Left colon (tissue), 2 donors: ENCODE measurements around the gene PLCB3. TPM values are rescaled to one million over a fixed set of nuclear protein-coding genes. Genes with fewer than 3 reads are reported as not detected.
A peak's percentile ranks its signal among the peaks of the same experiment; 100 is the strongest.

Source experiments
- ATAC-seq: fragments of 200-7000 bp; cut with Tn5 transposase; one replicate; pipeline ENCODE4 v1.9.1; 2020; ENCODE audit warnings: mild to moderate bottlenecking, moderate library complexity
- DNase-seq, 2 donors: peaks; one replicate each; pipeline ENCODE4 v3.0.0-alpha.2; 2020
- intact Hi-C, 2 donors: fragments of 100-400 bp; cut with DNase I in 1 of 2; cut with micrococcal nuclease in 1 of 2; formaldehyde crosslinking; loops; one replicate each; pipeline versions ENCODE4 v1.11.2 to v1.14.0; 2022; cut with DNase I, micrococcal nuclease
- total RNA-seq, 2 donors: library from RNA; stranded (reverse); fragmentation: NEBNext Ultra II Directional; extraction: Animal tissue kit (Norgen Biotek cat#: 25700); gene quantifications; one replicate each; pipeline ENCODE4 v1.2.1, GENCODE V29; 2021
- donor health status: DM: no; HTN: no; CAD: no.
- donor health status: DM: yes; HTN: yes; CAD: no.

The PLCB3 gene
- total RNA-seq, 2 donors from 2014 or later = 69.9 to 92.2 TPM

DNA sequence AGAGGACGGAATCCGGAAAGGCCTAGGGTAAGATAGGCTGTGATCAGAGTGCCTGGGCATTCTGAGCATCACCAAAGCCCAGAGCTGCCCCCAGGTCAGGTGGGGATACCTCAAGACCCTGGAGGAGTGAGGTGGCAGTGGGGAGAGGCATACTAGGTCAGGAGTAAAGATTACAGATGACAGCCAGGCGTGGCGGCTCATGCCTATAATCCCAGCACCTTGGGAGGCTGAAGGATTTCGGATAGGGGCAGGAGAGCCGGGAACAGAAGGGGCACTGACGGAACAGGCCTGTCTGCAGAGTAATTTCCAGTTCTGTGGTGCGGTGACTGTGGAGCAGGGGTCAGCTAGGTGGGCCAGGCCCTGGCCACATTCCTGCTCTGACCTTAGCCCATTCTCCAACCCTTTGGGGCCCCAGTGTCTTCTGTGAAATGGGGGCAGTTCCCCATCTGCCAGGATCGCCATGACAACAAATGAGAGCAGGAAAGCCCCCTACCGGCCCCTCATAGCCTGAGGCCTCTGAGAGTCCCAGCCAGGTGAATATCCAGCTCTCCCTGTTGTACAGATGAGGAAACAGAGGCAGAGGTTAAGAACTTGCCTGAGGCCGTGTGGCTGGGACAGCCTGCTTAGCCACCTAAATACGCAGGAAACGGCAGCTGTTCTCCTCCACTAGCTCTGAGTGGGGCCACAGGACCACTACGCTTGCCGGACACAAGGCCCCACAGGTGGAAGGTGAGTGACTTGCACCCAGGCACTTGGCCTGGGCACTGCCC is 23.9 kb downstream of the PLCB3 start:
- intact Hi-C loops = no loop called here
- ATAC-seq = no peak

DNA sequence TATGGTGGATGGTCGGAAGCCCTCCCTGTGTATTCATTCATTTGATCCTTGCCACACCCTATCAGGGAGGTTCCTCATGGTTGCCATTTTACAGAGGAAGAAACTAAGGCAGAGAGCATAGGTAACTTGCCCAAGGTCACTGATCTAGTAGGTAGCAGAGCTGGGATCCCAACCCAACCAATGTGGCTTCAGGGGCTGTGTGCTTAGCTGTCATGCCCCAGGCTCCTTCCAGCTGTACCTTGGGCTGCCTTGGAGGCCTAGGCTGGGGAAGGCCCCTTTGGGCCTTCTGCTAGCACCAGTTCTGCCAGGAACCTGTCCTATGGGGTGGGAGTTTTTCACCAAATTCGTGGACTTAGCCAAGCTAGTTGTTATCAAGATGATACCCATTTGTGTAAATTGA is 24.5 kb downstream of the PLCB3 start:
- ATAC-seq (no peak), DNase-seq (no peak)
- intact Hi-C loops = no loop called here

More for the DNA sequence above, 23.9 kb downstream of the PLCB3 start:
- no peak for DNase-seq

DNA sequence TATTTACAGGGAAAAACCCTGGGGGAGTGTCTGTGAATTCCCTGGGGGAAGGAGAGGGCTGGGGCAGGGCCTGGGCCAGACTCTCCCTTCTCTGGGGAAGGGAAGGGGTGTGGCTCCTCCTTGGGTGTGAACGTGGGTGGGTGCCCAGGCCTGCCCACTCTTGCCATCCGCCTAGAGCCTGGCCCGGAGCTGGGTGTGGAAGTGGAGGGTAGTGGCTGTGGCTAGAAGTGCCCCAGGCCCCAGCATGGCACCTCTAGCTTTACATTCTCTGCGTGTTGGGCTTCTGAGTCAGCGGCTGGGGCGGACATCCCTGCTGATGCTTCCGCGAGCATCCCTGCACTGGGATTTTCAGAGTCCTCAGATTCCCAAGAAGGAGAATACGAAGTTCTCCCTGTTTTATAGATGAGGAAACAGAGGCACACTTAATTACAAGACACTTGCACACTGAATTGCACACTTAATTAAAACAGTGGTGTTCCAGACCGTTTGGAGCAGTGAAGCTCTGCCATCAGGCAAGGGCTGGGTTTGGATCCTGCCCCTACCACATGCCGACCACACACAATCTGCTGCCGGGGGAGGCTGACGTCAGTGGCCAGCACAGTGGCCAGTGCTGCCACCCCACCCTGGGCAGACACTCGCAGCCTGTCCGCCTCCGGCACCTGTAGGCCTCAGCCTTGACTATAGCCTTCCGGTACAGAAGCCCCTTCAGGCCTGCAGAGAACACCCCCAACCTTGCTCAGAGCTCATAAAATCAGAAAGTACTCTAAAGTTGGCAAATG is 25.5 kb downstream of the PLCB3 start:
- intact Hi-C loops = no loop called here
- peak; percentile 76 to 85 for DNase-seq
- peak; percentile 79 for ATAC-seq

DNA sequence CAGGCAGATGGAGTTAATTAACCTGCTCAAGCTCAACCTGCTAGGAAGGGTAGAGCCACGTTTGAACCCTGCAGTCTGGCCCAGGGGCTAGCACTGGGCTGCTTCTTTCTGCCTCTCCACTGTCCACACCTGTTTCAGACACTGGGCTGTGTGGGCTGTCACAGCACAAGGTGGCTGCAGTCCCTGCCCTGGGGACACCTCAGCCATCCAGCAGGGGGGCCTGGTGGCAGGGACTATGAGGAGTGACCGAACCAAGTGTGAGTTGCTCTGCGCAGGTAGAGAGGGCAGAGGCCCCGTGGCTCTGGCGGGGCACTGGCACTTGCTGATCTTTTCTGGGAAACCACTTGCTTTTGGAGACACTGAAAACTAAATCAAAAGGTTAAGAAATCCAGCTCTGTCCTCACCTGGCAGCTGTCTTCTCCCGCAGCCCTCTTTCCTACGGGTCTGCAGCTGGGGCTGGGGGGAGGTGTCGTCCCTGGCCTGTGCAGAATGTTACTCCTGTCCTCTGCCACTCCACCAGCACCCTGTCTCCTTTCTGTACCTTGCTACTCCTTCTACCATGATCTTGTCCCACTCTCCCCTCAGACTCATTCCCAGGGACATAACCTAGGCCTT is 27.4 kb downstream of the PLCB3 start:
- ATAC-seq (no peak), DNase-seq (no peak)
- intact Hi-C loops = no loop called here

DNA sequence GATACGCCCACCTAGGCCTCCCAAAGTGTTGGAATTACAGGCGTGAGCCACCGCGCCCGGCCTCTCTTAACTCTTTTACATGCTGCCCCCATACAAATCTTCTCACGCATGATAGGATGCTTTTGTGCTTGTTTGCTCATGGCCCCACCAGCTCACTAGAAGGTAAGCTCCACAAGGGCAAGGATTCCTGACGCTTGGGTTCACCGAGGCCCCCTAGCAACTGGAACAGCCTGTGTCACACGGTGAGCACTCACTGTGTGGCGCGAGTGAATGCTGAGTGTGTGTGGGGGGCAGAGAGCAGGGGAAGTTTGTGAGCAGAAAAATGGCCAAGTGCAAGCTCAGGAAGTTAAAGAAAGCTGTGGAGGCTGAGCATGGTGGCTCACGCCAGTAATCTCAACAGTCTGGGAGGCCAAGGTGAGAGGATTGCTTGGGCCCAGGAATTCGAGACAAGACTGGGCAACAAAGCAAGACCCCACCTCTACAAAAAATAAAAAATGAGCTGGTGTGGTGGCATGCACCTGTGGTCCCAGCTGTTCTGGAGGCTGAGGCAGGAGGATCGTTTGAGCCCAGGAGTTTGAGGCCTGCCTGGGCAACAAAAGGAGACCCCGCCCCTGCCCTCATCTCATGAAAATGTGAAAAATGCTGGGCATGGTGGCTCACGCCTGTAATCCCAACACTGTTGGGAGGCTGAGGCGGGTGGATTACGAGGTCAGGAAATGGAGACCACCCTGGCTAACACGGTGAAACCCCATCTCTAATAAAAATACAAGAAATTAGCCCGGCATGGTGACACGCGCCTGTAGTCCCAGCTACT is 30.8 kb downstream of the PLCB3 start:
- ATAC-seq (no peak), DNase-seq (no peak)
- intact Hi-C loops = loop anchor here in 1 of 2 donors (10.0 kb wide), 1 partner anchor 77 kb away; the partner anchor contains the start of gene FERMT3

DNA sequence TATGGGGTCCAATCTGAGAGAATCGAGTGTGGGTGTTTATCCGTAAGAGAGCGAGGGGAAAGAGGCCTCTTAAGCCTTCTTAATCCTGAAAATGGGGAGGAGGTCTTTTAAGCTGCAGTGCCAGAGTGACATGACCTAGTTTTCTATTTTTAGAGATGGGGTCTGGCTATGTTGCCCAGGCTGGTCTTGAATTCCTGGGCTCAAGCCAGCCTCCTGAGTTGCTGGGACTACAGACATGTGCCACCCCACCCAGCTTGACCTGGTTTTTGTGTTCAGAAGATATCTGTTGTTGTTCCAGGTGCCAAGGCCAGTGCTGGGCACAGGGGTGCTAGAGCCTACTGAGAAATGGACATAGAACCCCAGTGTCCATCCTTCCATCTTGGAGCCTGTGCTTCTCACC is 31.8 kb downstream of the PLCB3 start:
- DNase-seq (no peak), ATAC-seq (no peak)
- intact Hi-C loops = loop anchor here in 1 of 2 donors (10.0 kb wide), 1 partner anchor 78 kb away; the partner anchor contains the start of gene FERMT3

DNA sequence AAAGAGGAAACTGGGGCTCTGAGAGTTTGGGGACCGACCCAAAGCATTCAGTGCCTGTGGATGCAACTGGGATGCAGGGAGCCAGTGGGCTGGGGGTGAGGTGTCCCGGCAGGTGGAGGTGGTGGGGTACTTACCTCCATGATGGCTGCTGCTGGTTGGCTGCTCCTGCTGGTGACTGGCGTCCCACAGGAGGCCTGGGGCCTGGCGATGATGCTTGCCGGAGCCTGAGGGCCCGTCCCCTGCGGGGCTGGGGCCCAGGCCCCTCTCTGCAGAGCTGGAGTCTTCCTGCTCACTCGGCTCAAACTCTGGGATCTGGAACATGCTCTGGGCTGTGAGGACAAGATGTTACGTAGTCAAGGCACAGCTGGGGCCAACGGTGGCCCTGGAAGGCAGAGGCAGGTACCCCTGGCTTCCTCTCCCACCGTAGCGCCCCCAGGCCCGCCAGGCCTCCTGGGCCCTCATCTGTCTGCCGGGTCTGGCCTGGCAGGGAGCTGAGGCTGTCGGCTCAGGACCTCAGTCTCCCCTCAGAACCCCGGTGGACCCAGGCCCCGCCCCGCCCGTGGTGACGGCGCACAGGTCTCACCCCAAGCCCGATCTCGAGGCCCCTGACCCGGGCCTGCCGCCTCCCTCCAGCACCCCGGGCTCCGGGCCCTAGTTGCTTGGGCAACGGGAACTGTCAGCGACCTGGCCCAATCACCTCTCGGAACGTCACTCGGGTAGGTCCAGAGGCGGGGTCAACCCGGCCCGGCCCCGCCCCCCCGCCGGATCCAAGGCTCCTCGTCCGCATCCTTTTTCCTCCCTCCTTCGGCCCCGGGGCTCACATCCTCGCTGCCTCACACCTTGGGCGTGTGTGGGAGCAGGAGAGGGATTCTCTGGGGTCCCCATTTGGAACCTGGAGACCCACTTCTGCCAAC is 33.0 kb downstream of the PLCB3 start, which contains the start of gene BAD:
Gene BAD, minus strand, starts transcription at position 618 of the 914 bp plus-strand sequence. Its CDS starts 297 bp downstream, at position 321.
- peak; percentile 96 for DNase-seq
- peak; percentile 85 for ATAC-seq
- intact Hi-C loops = loop anchor here in 1 of 2 donors (10.0 kb wide), 1 partner anchor 80 kb away; the partner anchor contains the start of gene FERMT3

DNA sequence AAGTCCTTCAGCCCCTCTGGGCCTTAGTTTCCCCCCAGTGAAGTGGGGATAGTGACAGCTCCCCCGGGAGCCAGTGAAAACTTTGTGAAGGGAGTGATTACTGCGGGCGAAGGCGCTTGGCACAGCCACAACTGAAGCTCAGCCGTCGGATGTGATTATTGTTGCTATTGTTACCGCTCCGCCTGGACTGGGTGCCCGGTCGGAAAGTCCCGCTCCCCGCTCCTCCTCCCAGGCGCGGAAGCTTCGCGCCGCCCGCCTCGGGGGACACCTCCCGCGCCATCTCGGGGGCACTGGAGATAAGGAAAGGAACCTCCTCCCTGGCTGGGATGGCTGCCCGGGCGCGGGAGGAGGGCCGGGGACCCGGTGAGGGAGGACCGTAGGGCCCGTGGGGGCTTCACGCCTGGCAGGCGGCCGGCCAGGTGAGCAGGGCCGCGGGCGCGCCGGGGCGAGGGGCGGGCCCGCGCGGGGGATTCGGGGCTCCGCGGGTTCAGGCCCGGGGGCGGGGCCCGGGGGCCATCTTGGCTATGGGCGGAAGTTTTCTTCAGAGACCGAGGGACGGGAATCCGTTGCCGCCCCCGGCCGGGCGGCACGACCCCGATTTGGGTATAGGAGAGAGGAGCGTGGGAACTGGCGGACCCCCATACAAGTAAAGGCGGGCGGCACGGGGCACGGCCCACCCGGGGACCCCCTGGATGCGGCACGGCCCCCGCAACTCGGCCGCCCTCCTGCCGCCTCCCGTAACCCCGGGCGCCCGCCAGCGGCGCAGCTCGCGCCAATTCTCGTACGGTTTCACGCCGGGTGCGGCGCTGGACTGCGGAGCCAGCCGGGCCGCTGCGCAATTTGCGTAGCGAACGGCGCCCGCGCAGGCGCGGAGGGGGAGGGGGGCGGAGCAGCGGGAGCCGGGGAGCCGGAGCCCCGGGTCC is 33.9 kb downstream of the PLCB3 start, which contains the start of gene GPR137:
Gene GPR137, plus strand, starts transcription at position 887 of the 923 bp plus-strand sequence. CDS start 677 bp downstream, outside the sequence.
- ATAC-seq (peak; percentile 68), DNase-seq (peak; percentile 86 to 90)
- intact Hi-C loops = loop anchor here in 1 of 2 donors (10.0 kb wide), 1 partner anchor 80 kb away; the partner anchor contains the start of gene FERMT3

DNA sequence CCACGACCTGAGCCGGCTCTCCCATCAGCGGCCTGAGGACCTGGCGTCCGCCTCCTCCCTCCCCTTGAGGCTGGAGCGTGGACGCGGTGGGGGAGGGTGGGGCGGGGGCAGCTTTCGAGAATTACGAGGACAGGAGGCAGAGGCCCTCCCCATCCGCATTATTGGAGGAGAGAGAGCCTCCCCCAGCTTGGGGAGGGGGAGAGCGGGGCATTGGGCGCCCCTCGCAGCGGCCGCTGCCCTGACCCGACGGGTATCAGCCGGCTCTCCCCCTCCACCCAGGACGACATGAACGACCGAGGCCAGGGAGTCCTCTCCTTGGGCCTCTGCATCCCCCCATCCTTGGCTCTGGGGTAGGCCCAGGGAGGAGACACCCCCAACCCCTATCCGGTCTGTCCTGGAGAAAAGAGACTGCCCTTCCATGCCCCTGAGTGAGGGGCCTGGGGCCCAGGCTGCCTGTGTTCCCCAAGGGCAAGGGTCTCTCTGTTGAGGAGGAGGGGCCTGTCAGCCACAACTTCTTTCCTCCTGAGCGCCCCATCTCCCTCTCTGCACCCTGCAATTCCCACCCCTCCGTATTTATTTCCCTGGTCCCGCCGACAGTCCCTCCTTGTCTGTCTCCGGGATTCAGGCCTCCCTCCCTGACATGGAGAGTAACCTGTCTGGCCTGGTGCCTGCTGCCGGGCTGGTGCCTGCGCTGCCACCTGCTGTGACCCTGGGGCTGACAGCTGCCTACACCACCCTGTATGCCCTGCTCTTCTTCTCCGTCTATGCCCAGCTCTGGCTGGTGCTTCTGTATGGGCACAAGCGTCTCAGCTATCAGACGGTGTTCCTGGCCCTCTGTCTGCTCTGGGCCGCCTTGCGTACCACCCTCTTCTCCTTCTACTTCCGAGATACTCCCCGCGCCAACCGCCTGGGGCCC is 34.8 kb downstream of the PLCB3 start:
- ATAC-seq (peak; percentile 26), DNase-seq (peak in 1 of 2 donors; percentile 59)
- intact Hi-C loops = loop anchor here in 1 of 2 donors (10.0 kb wide), 1 partner anchor 81 kb away; the partner anchor contains the start of gene FERMT3

DNA sequence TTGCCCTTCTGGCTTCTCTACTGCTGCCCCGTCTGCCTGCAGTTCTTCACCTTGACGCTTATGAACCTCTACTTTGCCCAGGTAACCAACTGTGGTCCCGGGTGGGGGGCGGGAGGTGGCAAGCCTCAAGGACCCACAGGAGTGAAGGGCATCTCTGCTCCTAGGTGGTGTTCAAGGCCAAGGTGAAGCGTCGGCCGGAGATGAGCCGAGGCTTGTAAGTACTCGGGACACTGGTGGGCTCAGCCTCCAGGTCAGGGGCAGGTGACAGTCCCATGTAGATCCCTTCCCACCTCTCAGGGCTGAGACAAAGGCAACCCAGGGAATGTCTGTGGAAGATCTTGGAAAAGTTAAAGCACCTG is 35.5 kb downstream of the PLCB3 start:
- intact Hi-C loops = loop anchor here in 1 of 2 donors (10.0 kb wide), 1 partner anchor 82 kb away; the partner anchor contains the start of gene FERMT3
- ATAC-seq (no peak), DNase-seq (no peak)

DNA sequence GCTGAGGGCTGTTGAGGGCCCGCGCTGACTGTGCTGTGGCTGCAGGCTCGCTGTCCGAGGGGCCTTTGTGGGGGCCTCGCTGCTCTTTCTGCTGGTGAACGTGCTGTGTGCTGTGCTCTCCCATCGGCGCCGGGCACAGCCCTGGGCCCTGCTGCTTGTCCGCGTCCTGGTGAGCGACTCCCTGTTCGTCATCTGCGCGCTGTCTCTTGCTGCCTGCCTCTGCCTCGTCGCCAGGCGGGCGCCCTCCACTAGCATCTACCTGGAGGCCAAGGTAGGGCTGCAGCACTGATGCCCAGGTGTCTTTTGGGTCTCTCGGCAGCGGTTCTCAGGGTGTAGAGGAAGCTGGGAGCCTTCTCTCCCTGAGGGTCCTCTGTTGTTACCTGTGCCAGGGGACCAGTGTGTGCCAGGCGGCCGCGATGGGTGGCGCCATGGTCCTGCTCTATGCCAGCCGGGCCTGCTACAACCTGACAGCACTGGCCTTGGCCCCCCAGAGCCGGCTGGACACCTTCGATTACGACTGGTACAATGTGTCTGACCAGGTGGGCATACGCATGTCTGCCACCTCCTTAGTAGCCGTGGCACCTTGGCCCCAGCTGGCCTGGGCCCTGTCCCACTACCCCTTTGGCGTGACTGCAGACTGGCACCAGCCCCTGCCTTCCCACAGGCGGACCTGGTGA is 36.5 kb downstream of the PLCB3 start:
- intact Hi-C loops = loop anchor here in 1 of 2 donors (10.0 kb wide), 1 partner anchor 83 kb away; the partner anchor contains the start of gene FERMT3
- ATAC-seq = no peak
- peak in 1 of 2 donors; percentile 26 for DNase-seq

DNA sequence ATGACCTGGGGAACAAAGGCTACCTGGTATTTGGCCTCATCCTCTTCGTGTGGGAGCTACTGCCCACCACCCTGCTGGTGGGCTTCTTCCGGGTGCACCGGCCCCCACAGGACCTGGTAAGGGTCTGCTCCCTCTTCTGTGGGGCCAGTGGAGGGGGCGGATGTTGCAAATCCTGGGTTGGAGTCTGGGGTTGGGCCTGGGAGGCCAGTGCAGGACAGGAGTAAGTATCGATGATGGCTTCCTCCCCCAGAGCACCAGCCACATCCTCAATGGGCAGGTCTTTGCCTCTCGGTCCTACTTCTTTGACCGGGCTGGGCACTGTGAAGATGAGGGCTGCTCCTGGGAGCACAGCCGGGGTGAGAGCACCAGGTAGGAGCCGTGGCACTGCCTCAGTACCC is 37.0 kb downstream of the PLCB3 start:
- no peak for ATAC-seq

DNA sequence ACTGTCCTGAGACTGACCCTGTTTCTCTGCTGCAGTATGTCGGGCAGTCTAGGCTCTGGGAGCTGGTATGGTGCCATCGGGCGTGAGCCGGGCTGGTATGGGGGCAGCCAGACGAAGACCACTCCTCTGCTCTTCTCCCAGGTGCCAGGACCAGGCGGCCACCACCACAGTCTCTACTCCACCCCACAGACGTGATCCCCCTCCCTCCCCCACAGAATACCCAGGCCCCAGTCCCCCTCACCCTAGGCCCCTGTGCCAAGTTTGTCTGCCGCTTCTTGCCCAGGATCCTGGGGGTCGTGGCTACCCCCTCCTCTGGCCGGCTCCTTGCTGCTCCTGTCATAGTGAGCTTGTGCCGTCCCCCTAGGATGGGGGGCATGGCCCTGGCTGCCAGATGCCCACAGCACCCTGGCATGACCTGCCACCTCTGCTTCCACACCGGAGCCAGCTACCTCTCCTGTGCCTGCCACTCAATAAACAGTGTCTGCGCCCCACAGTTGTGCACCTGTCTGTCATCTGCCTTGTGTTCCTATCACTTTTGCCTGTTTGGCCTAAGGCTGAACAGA is 37.8 kb downstream of the PLCB3 start:
- ATAC-seq (no peak), DNase-seq (no peak)
- intact Hi-C loops = loop anchor here in 1 of 2 donors (10.0 kb wide), 1 partner anchor 84 kb away; the partner anchor contains the start of gene FERMT3

More for the DNA sequence above, 37.0 kb downstream of the PLCB3 start:
- no peak for DNase-seq
- intact Hi-C loops = loop anchor here in 1 of 2 donors (10.0 kb wide), 1 partner anchor 84 kb away; the partner anchor contains the start of gene FERMT3
